ENCODE measurements around the gene FBXO21.

DNA sequence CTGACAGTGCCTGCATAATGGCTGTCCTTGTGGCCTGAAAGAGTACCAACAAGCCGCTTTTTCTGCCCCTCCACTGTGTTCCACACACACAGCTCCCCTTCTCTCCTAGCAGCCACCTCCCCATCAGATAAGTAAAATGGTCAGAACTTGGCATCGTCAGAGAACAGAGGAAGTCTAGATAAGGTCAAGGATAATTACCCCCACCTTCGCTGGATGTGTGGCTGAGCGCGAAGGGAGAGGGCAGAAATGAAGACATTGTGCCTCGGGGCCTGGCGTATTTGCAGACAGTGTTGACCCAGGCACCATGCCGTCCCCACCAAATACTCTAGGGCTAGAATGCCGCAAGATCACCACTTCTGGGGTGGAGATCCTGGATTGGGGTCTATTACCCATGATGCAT lies 30.6 kb downstream of the FBXO21 start:
- TF ChIP-seq EZH2 (IDR thresholded peaks at IDR 0.05; ENCODE audit: low read depth): no peak
- TF ChIP-seq, protein P1, sequence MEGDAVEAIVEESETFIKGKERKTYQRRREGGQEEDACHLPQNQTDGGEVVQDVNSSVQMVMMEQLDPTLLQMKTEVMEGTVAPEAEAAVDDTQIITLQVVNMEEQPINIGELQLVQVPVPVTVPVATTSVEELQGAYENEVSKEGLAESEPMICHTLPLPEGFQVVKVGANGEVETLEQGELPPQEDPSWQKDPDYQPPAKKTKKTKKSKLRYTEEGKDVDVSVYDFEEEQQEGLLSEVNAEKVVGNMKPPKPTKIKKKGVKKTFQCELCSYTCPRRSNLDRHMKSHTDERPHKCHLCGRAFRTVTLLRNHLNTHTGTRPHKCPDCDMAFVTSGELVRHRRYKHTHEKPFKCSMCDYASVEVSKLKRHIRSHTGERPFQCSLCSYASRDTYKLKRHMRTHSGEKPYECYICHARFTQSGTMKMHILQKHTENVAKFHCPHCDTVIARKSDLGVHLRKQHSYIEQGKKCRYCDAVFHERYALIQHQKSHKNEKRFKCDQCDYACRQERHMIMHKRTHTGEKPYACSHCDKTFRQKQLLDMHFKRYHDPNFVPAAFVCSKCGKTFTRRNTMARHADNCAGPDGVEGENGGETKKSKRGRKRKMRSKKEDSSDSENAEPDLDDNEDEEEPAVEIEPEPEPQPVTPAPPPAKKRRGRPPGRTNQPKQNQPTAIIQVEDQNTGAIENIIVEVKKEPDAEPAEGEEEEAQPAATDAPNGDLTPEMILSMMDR (conservative IDR thresholded peaks at IDR 0.05): no peak

All from PC-9 (cell line).